Endothelial cell of umbilical vein (primary cell): Measurements from ENCODE around the gene OR52M1. TPM values are rescaled to one million over a fixed set of nuclear protein-coding genes. Genes with fewer than 3 reads are reported as not detected.

ENCODE experiments used
- BruUV-seq: library from RNA; stranded (reverse); fragments of 400-500 nt; replicated peaks from 2 replicates; lab custom pipeline; 2021; lab: Mats Ljungman, UMichigan
- CTCF ChIA-PET: fragments of 300-600, 350-600 bp; sonication (Branson Sonifier 250); formaldehyde crosslinking; loops from one replicate; lab custom pipeline; 2021; ENCODE audit warnings: antibody characterized with exemption, inconsistent platforms; lab: Charles Lee
- POLR2A ChIA-PET: fragments of 300-600, 350-600 bp; sonication (Branson Sonifier 250); formaldehyde crosslinking; loops from one replicate; lab custom pipeline; 2021; ENCODE audit warnings: antibody characterized with exemption, inconsistent platforms; lab: Charles Lee
- DNase-seq: peaks from one replicate; pipeline ENCODE4 v3.0.0-alpha.2; 2011; ENCODE audit warnings: low read depth, low spot score
- FAIRE-seq: peaks from 2 replicates; lab custom pipeline; 2011; peaks lifted over from hg19 to GRCh38; lab: Jason Lieb, UNC
- H2AFZ ChIP-seq: 2 replicates; pipeline ENCODE4 v1.6.0; 2012; ENCODE audit warnings: low read depth, low read length, control low read depth, inconsistent platforms
- H3K27ac ChIP-seq: 2 replicates; pipeline ENCODE4 v1.5.1; 2011; ENCODE audit warnings: low read depth, mild to moderate bottlenecking, control low read depth, low read length, moderate library complexity; ENCODE audit not compliant: insufficient read depth
- H3K27me3 ChIP-seq, 2 experiments: 2 replicates each; pipeline versions ENCODE4 v1.6.0 to v1.6.1; 2011; ENCODE audit warnings: low read length in 2 of 2, mixed read lengths in 1 of 2; ENCODE audit not compliant: control insufficient read depth in 2 of 2, insufficient read depth in 2 of 2
- H3K36me3 ChIP-seq, 2 experiments: 2 replicates in 1 of 2; 3 replicates in 1 of 2; pipeline ENCODE4 v1.5.1; 2011; ENCODE audit warnings: low read length in 2 of 2, mild to moderate bottlenecking in 1 of 2, moderate library complexity in 1 of 2; ENCODE audit not compliant: control insufficient read depth in 2 of 2, insufficient read depth in 2 of 2; ENCODE audit errors: extremely low read depth in 1 of 2
- H3K4me1 ChIP-seq: 3 replicates; pipeline ENCODE4 v1.5.1; 2011; ENCODE audit warnings: mild to moderate bottlenecking, low read length; ENCODE audit not compliant: control insufficient read depth, insufficient read depth; ENCODE audit errors: extremely low read depth
- H3K4me2 ChIP-seq: 2 replicates; pipeline ENCODE4 v1.6.1; 2011; ENCODE audit warnings: low read length, control low read depth, mixed read lengths; ENCODE audit not compliant: insufficient read depth
- H3K4me3 ChIP-seq, 3 experiments: fragments of 200-600 bp in 1 of 3; sonication (generic), shearing (Covaris generic) in 1 of 3; replicated peaks in 1 of 3; 2 replicates each; pipeline ENCODE4 v1.5.1; 2011 to 2016; ENCODE audit warnings: control low read depth in 3 of 3, low read length in 3 of 3, mild to moderate bottlenecking in 2 of 3, inconsistent platforms in 1 of 3, low read depth in 1 of 3, moderate library complexity in 1 of 3; ENCODE audit not compliant: insufficient read depth in 1 of 3
- H3K79me2 ChIP-seq: 2 replicates; pipeline ENCODE4 v1.6.0; 2012; ENCODE audit warnings: low read length, inconsistent platforms; ENCODE audit not compliant: control insufficient read depth, insufficient read depth
- H3K9ac ChIP-seq: replicated peaks from 2 replicates; pipeline ENCODE3; 2011; ENCODE audit warnings: low read length, control low read depth; ENCODE audit not compliant: insufficient read depth; ENCODE audit errors: extremely low read depth
- H3K9me1 ChIP-seq: replicated peaks from 3 replicates; pipeline ENCODE4 v1.6.0; 2011; ENCODE audit warnings: mild to moderate bottlenecking, low read length; ENCODE audit not compliant: control insufficient read depth, insufficient read depth; ENCODE audit errors: extremely low read depth
- H3K9me3 ChIP-seq: replicated peaks from 2 replicates; pipeline ENCODE4 v1.5.1; 2012; ENCODE audit warnings: low read length, inconsistent platforms; ENCODE audit not compliant: control insufficient read depth, insufficient read depth
- H4K20me1 ChIP-seq: replicated peaks from 2 replicates; pipeline ENCODE3; 2011; ENCODE audit warnings: mild to moderate bottlenecking, low read length; ENCODE audit not compliant: control insufficient read depth, insufficient read depth; ENCODE audit errors: extremely low read depth
- CTCF ChIP-seq, 2 donors: IDR thresholded peaks; 1 replicate in 1 of 2; 2 replicates in 1 of 2; pipeline ENCODE4 v1.5.1; 2011; ENCODE audit warnings: low read length in 2 of 2, mild to moderate bottlenecking in 2 of 2, moderate library complexity in 2 of 2, control low read depth in 1 of 2, inconsistent platforms in 1 of 2, low read depth in 1 of 2; ENCODE audit not compliant: insufficient read depth in 1 of 2; ENCODE audit errors: extremely low read depth in 1 of 2
- EZH2 ChIP-seq: IDR thresholded peaks from 2 replicates; pipeline ENCODE4 v1.6.1; 2012; ENCODE audit warnings: borderline replicate concordance, low read depth, mild to moderate bottlenecking, moderate library complexity, low read length, inconsistent platforms; ENCODE audit not compliant: severe bottlenecking
- FOS ChIP-seq: IDR thresholded peaks from 2 replicates; pipeline ENCODE4 v1.6.1; 2011; ENCODE audit warnings: mild to moderate bottlenecking, low read length, moderate library complexity, borderline replicate concordance; ENCODE audit not compliant: insufficient read depth
- GATA2 ChIP-seq: IDR thresholded peaks from 2 replicates; pipeline ENCODE4 v1.7.0; 2011; ENCODE audit warnings: low read depth, mild to moderate bottlenecking, moderate library complexity, mixed read lengths, low read length; ENCODE audit not compliant: insufficient read length, insufficient read depth
- JUN ChIP-seq: IDR thresholded peaks from 2 replicates; pipeline ENCODE4 v1.6.1; 2011; ENCODE audit warnings: borderline replicate concordance, low read depth; ENCODE audit not compliant: insufficient read length, insufficient read depth
- MAX ChIP-seq: IDR thresholded peaks from 2 replicates; pipeline ENCODE4 v1.6.1; 2011; ENCODE audit not compliant: insufficient read depth, insufficient read length
- MYC ChIP-seq: IDR thresholded peaks from one replicate; pipeline ENCODE4 v1.6.1; 2011; ENCODE audit warnings: mild to moderate bottlenecking, low read depth, low read length
- POLR2A ChIP-seq: IDR thresholded peaks from 2 replicates; pipeline ENCODE4 v1.6.1; 2012; ENCODE audit warnings: low read depth, mild to moderate bottlenecking, control low read depth, low read length
- POLR2AphosphoS5 ChIP-seq: IDR thresholded peaks from 2 replicates; pipeline ENCODE4 v1.6.1; 2012; ENCODE audit warnings: low read depth, mild to moderate bottlenecking, control low read depth, low read length, moderate library complexity; ENCODE audit not compliant: insufficient read depth
- dilution Hi-C: fragments of 300-500 bp; cut with MboI; formaldehyde crosslinking; loops from one replicate; pipeline ENCODE4 v1.15.0; 2019; ENCODE audit warnings: low sequenced_read_pairs; ENCODE audit not compliant: extremely low pct_ligation_motif_present
- intact Hi-C: fragments of 100-400 bp; cut with micrococcal nuclease; formaldehyde crosslinking; loops from one replicate; pipeline ENCODE4 v1.10.0; 2022
- polyA plus RNA-seq, 4 experiments: library from polyadenylated mRNA; depleted of rRNA in 3 of 4; stranded (reverse) in 3 of 4; unstranded in 1 of 4; fragments of >200 nt; gene quantifications; 2 replicates each; pipeline versions ENCODE4 v1.2.1 to v1.2.3, GENCODE V29; 2011 to 2012; ENCODE audit warnings: missing spikeins in 1 of 4
- total RNA-seq: library from RNA; stranded (reverse); gene quantifications from 2 replicates; pipeline ENCODE4 v1.2.3, GENCODE V29; 2021

The OR52M1 gene
- total and polyA plus RNA-seq, 2 donors (not counting 3 experiments of a cell fraction or from before 2014, with no cell fraction given), result not detected

GRCh38 chr11:4511282-4512245, 33.4 kb upstream of the OR52M1 start:
- BruUV-seq, result no TSS peak
- FAIRE-seq, result no peak
- no peaks in the 10 kb centered on the region for H3K4me1 ChIP-seq
- no peak overlapping the region for H3K4me2 ChIP-seq
- POLR2A ChIA-PET, result no interaction called here
- dilution Hi-C loops, result no loop called here
- H4K20me1 ChIP-seq, result no peaks in the 10 kb centered on the region
- intact Hi-C loops, result no loop called here
- no peak overlapping the region for H3K4me3 ChIP-seq
- no peaks in the 10 kb centered on the region for H3K36me3 ChIP-seq
- H3K9me1 ChIP-seq, result no peaks in the 10 kb centered on the region
- H3K79me2 ChIP-seq, result no peaks in the 10 kb centered on the region
- CTCF ChIA-PET, result no interaction called here
- no peak overlapping the region for H3K27ac ChIP-seq
- no peak for DNase-seq
- no peak overlapping the region for H3K9ac ChIP-seq
- H3K27me3 ChIP-seq, result no peaks in the 10 kb centered on the region
- no peaks in the 10 kb centered on the region for H3K9me3 ChIP-seq
- no peak for TF ChIP-seq POLR2AphosphoS5
- H2AFZ ChIP-seq, result no peak overlapping the region

- Histone ChIP-seq H3K9me1 (no peaks in the 10 kb centered on the region), H3K4me3 (no peak overlapping the region), H3K4me2 (no peak overlapping the region), H2AFZ (no peak overlapping the region), H3K36me3 (no peaks in the 10 kb centered on the region), H4K20me1 (no peaks in the 10 kb centered on the region), H3K9ac (no peak overlapping the region), H3K27ac (no peak overlapping the region), H3K79me2 (no peaks in the 10 kb centered on the region), H3K4me1 (no peaks in the 10 kb centered on the region), H3K9me3 (no peaks in the 10 kb centered on the region), H3K27me3 (no peaks in the 10 kb centered on the region)
- dilution Hi-C loops (no loop called here), intact Hi-C loops (no loop called here)
- FAIRE-seq (no peak), DNase-seq (no peak)
- ChIA-PET POLR2A (no interaction called here), CTCF (no interaction called here)
- TF ChIP-seq FOS, result no peak
- TF ChIP-seq POLR2AphosphoS5, result no peak
- TF ChIP-seq GATA2, result no peak
- no peak for TF ChIP-seq MYC
- no peak for TF ChIP-seq EZH2
- TF ChIP-seq MAX, result no peak
- no peak for TF ChIP-seq CTCF (IDR thresholded peaks at IDR 0.05; ENCODE audit: extremely low read depth in 1 of 2, insufficient read depth in 1 of 2, low read depth in 1 of 2, low read length in 2 of 2)
- no peak for TF ChIP-seq JUN
- no peak for TF ChIP-seq POLR2A
- BruUV-seq, result no TSS peak
Measured at GRCh38 chr11:4514196-4514595, 30.8 kb upstream of the OR52M1 start.
